Measurements from ENCODE around the gene ITPR2.
A peak's percentile ranks its signal among the peaks of the same experiment; 100 is the strongest.
"Not testable (repeated sequence)": the region's sequence is repeated elsewhere in the genome, so short reads cannot be mapped to it uniquely, and the experiment has no call there.

The ITPR2 gene

GRCh38 chr12:26730481-26731350 is 102.3 kb downstream of the ITPR2 start:
- no peak for DNase-seq (ENCODE audit: low read depth)

GRCh38 chr12:26729137-26729671 is 103.8 kb downstream of the ITPR2 start:
- DNase-seq (ENCODE audit: low read depth), result not testable (repeated sequence)

GRCh38 chr12:26728205-26729050 is 104.6 kb downstream of the ITPR2 start:
- no peak for DNase-seq (ENCODE audit: low read depth)

GRCh38 chr12:26727482-26728204 is 105.4 kb downstream of the ITPR2 start:
- DNase-seq (ENCODE audit: low read depth), result no peak

GRCh38 chr12:26726956-26727355 is 106.0 kb downstream of the ITPR2 start:
- DNase-seq (ENCODE audit: low read depth), result no peak

- DNase-seq (ENCODE audit: low read depth), result no peak
Observed at GRCh38 chr12:26725276-26725916, 107.6 kb downstream of the ITPR2 start.

- DNase-seq (ENCODE audit: low read depth), result no peak
Observed at GRCh38 chr12:26724309-26724702, 108.7 kb downstream of the ITPR2 start.

- DNase-seq (ENCODE audit: low read depth), result peak; percentile 44
Observed at GRCh38 chr12:26723379-26724308, 109.3 kb downstream of the ITPR2 start.

GRCh38 chr12:26721800-26722199 is 111.2 kb downstream of the ITPR2 start:
- peak; percentile 29 for DNase-seq (ENCODE audit: low read depth)

- DNase-seq (ENCODE audit: low read depth), result peak; percentile 34
Observed at GRCh38 chr12:26719852-26720251, 113.1 kb downstream of the ITPR2 start.

- DNase-seq (ENCODE audit: low read depth), result no peak
Observed at GRCh38 chr12:26717757-26718156, 115.2 kb downstream of the ITPR2 start.

- DNase-seq (ENCODE audit: low read depth), result no peak
Observed at GRCh38 chr12:26715232-26715631, 117.8 kb downstream of the ITPR2 start.

- DNase-seq (ENCODE audit: low read depth), result no peak
Observed at GRCh38 chr12:26713885-26714383, 119.1 kb downstream of the ITPR2 start.

- DNase-seq (ENCODE audit: low read depth), result no peak
Observed at GRCh38 chr12:26712892-26713291, 120.1 kb downstream of the ITPR2 start.

GRCh38 chr12:26711569-26711968 is 121.4 kb downstream of the ITPR2 start:
- no peak for DNase-seq (ENCODE audit: low read depth)

- DNase-seq (ENCODE audit: low read depth), result no peak
Observed at GRCh38 chr12:26711072-26711471, 121.9 kb downstream of the ITPR2 start.

- no peak for DNase-seq (ENCODE audit: low read depth)
Observed at GRCh38 chr12:26705851-26706250, 127.1 kb downstream of the ITPR2 start.

- DNase-seq (ENCODE audit: low read depth), result peak; percentile 22
Observed at GRCh38 chr12:26704684-26705460, 128.1 kb downstream of the ITPR2 start.

GRCh38 chr12:26704214-26704613 is 128.8 kb downstream of the ITPR2 start:
- DNase-seq (ENCODE audit: low read depth), result no peak
